GM18505 (cell line): Measurements from ENCODE around the gene OGFRL1.

Experiments
- ATAC-seq: cut with Tn5 transposase; IDR thresholded peaks from one replicate; pipeline ENCODE4 v1.9.1; 2021; ENCODE audit not compliant: unreplicated experiment
- POLR2A ChIP-seq: IDR thresholded peaks from 4 replicates; pipeline ENCODE4 v1.6.1; 2011; ENCODE audit warnings: borderline replicate concordance; ENCODE audit not compliant: insufficient read depth, insufficient read length; ENCODE audit errors: extremely low read depth

OGFRL1 gene

GRCh38 chr6:71288228-71289038 is at the start of gene OGFRL1:
OGFRL1 (plus strand) TSS chr6:71288811; CDS start chr6:71288937, 126 bp downstream.
- ATAC-seq: peak; percentile 91
- peak; percentile 26 for TF ChIP-seq POLR2A

DNA sequence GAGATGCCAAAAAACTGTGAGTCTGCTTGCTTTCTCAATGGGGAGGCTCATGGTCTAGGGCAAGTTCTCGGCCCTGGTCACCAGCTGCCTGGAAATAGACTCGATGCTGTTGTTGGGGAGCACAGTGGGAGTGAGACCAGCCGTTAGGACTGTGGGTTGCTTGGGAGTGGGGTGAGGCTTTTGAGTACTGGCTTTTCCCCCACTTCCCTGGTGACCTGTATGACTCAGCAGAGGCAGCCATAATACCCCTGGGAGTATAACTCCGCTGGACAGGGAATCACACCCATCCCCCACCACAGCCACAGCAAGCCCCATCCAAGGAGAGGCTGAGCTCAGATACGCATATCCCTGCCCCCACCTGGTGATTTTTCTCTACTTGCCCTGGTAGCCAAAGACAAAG is 48.9 kb upstream of the OGFRL1 start:
- TF ChIP-seq POLR2A: no peak
- ATAC-seq: no peak

DNA sequence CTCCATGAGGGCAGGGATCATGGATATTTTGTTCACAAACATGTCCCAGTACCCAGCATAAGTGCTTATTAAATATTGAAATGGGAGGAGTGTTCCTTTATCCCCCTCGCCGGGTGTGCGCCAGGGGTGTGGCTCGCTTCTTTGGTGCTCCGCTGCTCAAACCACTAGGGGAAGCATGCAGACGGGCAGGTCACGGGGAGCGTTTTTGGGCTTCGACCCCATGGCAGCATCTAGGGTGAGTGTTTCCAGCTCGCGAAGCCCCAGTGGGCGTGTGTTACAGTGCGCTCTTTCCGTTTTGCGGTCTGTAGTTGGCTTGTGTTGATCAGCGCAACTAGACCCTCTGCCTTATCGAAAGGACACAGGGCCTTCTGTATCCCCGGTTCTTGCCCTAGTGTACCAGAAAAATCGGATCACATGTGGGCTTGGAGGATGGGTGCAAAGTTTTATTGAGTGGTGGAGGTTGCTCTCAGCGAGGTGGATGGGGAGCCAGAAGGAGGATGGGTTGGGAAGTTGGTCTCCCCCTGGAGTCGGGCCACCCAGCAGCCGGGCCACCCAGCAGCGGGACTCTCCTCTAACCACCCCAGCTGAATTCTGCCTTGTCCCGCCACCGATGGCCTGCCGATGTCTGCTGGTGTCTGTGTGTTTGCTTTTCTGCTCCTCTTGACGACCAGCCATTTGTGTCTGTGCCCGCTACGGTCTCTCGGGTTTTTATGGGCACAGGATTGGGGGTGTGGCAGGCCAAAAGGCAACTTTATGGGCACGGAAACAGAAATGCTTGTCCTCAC is 43.2 kb upstream of the OGFRL1 start:
- TF ChIP-seq POLR2A: no peak
- no peak for ATAC-seq

DNA sequence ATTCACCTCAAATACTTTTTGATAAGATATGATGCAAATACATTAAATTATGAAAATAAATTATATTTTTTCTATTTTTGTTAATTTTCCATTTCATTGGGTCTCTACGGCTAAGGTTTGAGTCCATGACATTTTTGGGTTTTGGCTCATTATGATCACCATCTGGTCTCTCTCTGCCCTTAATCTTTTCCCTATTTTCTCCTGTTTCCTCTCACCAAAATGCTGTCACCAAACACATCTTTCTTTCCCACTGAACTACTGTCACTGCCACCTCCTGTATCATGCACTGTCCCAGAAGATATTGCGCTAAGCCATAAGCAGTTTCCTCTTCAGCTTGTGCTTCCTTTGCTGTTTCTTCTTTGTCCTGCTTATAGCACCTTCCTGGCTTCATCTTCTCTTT is 42.0 kb upstream of the OGFRL1 start:
- TF ChIP-seq POLR2A: no peak
- ATAC-seq: no peak

DNA sequence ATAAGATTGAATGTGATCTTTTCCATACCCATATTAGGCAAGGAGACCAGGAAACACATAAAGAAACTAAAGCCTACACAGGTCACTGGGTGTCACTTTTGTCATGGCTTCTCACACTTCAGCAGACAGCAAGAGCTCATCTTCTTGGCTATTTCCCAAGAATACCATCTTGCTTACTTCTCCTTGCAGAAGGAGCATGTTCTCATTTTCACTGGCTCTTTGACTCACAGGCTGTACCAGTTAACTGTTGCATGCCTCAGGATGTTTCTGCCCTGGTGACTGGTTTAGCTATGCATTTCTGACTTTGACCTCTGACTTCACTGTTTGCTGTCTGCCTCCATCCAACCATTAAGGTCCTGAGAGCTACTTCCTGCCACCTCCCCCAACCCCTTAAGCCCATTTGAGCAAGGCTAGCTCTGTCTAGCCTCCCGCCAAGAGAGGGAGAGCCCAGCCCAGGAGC is 40.3 kb upstream of the OGFRL1 start:
- ATAC-seq: peak; percentile 97
- TF ChIP-seq POLR2A: no peak

GRCh38 chr6:71248878-71249544 is 39.6 kb upstream of the OGFRL1 start:
- TF ChIP-seq POLR2A: no peak
- ATAC-seq: no peak

DNA sequence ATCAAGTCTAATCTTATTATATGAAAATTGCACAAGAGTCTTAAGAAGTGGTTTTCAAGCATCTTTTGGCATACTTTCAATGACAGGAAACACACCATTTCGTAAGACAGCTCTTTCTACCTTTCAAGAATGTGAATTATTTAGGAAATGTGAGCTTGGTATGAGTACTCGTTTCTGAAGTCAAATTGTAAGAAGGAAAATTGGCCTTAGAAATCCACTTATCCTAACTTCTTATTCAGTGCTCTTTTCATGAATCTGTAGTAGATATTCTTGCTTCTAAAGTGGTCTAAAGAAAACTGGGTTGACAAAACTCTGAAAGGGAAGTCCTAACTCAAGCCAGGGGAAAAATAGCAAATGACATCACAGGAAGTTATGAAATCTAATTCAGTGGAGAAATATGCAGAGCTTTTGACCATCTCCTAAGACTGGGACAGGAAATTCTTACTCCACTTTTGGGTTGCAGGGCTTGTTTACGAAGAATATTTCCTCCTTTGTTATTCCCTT is 38.5 kb upstream of the OGFRL1 start:
- no peak for TF ChIP-seq POLR2A
- ATAC-seq: no peak

DNA sequence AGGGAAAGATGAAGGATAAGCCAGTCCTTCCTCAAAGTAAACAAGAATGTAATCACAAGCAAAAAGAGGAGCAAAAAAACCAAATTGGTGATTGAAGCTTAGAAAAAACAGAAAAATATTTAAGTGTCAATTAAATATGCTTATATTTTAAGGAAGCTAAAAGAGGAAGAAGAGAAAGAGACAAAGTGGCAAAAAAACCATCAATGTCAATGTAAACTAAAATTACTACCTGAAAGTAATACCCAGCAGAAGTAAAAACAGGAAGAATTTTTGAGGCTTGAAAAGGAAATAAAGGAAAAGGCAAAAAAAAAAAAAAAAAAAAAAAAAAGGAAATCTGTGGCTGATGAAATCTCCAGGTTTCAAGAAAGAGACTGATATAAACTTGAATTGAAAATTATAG is 36.2 kb upstream of the OGFRL1 start:
- no peak for ATAC-seq
- no peak for TF ChIP-seq POLR2A

GRCh38 chr6:71252960-71253359 is 35.7 kb upstream of the OGFRL1 start:
- no peak for TF ChIP-seq POLR2A
- no peak for ATAC-seq

DNA sequence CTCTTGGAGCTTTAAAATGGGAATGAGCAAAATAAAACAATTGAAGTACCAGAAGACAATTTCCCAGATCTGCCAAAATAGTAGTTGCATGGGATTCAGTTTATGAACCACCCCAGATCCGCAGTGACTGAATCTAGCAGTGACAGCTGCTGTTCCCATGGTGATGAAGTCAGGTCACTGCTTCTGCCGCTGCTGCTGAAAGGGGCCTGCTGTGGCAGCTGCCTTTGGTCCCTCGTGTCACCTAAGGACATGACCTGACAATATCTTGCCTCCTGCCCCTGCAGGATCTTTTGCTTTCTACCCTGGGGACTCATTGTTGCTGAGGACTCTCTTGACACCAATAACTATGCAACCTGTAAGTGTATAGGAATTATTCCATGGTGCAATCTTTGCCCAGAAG is 34.3 kb upstream of the OGFRL1 start:
- no peak for ATAC-seq
- TF ChIP-seq POLR2A: no peak

- ATAC-seq: no peak
- no peak for TF ChIP-seq POLR2A
Measured at GRCh38 chr6:71258078-71258866, 30.3 kb upstream of the OGFRL1 start.

GRCh38 chr6:71259888-71260604 is 28.6 kb upstream of the OGFRL1 start:
- no peak for ATAC-seq
- no peak for TF ChIP-seq POLR2A
